Measurements from ENCODE around the gene PCDHA6. TPM values are rescaled to one million over a fixed set of nuclear protein-coding genes. Genes with fewer than 3 reads are reported as not detected.
"Not testable (repeated sequence)": the region's sequence is repeated elsewhere in the genome, so short reads cannot be mapped to it uniquely, and the experiment has no call there.

The PCDHA6 gene
- total RNA-seq, 4 donors from 2014 or later = 0.29 to 2.4 (median 1.3) TPM

- peak in 1 of 2 donors; percentile 15 for DNase-seq
- intact Hi-C loops (cut with DNase I; ENCODE audit: low total_unique reads) = no loop called here
- Histone ChIP-seq H3K4me3 (no peak within 1 kb of the TSS), H3K4me1 (no peaks in the 10 kb centered on the region), H3K36me3 (no peaks in the 10 kb centered on the region), H3K27me3 (peaks cover 0 to 3% of the 10 kb centered on the region in 2 donors), H3K9me3 (peaks cover 0 to 6% of the 10 kb centered on the region in 2 donors), H3K27ac (no peak within 1 kb of the TSS)
- TF ChIP-seq, protein P1, sequence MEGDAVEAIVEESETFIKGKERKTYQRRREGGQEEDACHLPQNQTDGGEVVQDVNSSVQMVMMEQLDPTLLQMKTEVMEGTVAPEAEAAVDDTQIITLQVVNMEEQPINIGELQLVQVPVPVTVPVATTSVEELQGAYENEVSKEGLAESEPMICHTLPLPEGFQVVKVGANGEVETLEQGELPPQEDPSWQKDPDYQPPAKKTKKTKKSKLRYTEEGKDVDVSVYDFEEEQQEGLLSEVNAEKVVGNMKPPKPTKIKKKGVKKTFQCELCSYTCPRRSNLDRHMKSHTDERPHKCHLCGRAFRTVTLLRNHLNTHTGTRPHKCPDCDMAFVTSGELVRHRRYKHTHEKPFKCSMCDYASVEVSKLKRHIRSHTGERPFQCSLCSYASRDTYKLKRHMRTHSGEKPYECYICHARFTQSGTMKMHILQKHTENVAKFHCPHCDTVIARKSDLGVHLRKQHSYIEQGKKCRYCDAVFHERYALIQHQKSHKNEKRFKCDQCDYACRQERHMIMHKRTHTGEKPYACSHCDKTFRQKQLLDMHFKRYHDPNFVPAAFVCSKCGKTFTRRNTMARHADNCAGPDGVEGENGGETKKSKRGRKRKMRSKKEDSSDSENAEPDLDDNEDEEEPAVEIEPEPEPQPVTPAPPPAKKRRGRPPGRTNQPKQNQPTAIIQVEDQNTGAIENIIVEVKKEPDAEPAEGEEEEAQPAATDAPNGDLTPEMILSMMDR (IDR thresholded peaks at IDR 0.05) = peak in 1 of 4 experiments; percentile 9
- no peak for TF ChIP-seq POLR2A (IDR thresholded peaks at IDR 0.05)
These were observed 13.5 kb downstream of the PCDHA6 start, which contains the start of gene PCDHA8 for GRCh38 chr5:140840978-140841962. Gene PCDHA8, plus strand, starts transcription at chr5:140841187. Its CDS starts 135 bp downstream, at chr5:140841322.

- H3K27ac ChIP-seq = no peak overlapping the region
- H3K4me1 ChIP-seq = no peaks in the 10 kb centered on the region
- H3K36me3 ChIP-seq = no peaks in the 10 kb centered on the region
- TF ChIP-seq POLR2A (IDR thresholded peaks at IDR 0.05) = no peak
- TF ChIP-seq, protein P1 (IDR thresholded peaks at IDR 0.05) = no peak
- intact Hi-C loops (cut with DNase I; ENCODE audit: low total_unique reads) = no loop called here
- no peak overlapping the region for H3K4me3 ChIP-seq
- no peaks in the 10 kb centered on the region for H3K27me3 ChIP-seq
- no peak for DNase-seq
- peaks cover 0 to 6% of the 10 kb centered on the region in 2 donors for H3K9me3 ChIP-seq
These were observed 15.3 kb downstream of the PCDHA6 start for GRCh38 chr5:140842798-140843733.

DNA sequence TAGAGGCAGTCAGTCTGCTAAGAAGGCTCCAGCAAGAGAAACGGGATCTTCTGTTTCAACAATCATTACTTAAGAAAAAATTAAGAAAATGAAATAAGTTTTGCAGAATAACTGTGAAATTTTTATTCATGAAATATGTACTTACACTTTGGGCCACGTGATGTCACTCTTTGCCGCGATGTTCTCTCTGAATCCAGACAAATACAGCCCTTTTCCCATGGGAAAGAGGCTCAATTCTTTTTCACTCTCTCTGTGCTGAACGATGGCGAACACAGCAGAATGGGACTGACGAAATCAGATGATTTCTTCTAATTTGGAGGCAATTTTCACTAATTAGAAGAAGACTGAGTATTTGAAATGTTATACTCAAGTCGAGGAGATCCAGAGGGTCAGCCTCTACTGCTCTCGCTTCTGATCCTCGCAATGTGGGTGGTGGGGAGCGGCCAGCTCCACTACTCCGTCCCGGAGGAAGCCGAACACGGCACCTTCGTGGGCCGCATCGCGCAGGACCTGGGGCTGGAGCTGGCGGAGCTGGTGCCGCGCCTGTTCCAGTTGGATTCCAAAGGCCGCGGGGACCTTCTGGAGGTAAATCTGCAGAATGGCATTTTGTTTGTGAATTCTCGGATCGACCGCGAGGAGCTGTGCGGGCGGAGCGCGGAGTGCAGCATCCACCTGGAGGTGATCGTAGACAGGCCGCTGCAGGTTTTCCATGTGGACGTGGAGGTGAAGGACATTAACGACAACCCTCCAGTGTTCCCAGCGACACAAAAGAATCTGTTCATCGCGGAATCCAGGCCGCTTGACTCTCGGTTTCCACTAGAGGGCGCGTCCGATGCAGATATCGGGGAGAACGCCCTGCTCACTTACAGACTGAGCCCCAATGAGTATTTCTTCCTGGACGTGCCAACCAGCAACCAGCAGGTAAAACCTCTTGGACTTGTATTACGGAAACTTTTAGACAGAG, 20.7 kb downstream of the PCDHA6 start, which contains the start of gene PCDHA9:
Gene PCDHA9, plus strand, starts transcription at position 244 of the 964 bp plus-strand sequence. Its CDS starts 114 bp downstream, at position 358.
- intact Hi-C loops (cut with DNase I; ENCODE audit: low total_unique reads); H3K4me1 ChIP-seq; H3K27ac ChIP-seq; H3K9me3 ChIP-seq; H3K36me3 ChIP-seq; H3K4me3 ChIP-seq; DNase-seq; H3K27me3 ChIP-seq: not testable (repeated sequence)

GRCh38 chr5:140849831-140850634, 22.3 kb downstream of the PCDHA6 start:
- DNase-seq; H3K27ac ChIP-seq; H3K27me3 ChIP-seq; H3K36me3 ChIP-seq; H3K9me3 ChIP-seq; H3K4me1 ChIP-seq; intact Hi-C loops (cut with DNase I; ENCODE audit: low total_unique reads); H3K4me3 ChIP-seq: not testable (repeated sequence)
